Measurements from ENCODE around the gene FGF5. TPM values are rescaled to one million over a fixed set of nuclear protein-coding genes. Genes with fewer than 3 reads are reported as not detected.

Gene FGF5
- total RNA-seq, 4 donors from 2014 or later: not detected

GRCh38 chr4:80340036-80340435 lies 73.6 kb downstream of the FGF5 start:
- no peak for TF ChIP-seq CTCF (IDR thresholded peaks at IDR 0.05 in 4 of 5, conservative IDR thresholded peaks at IDR 0.05 in 1 of 5)
- no peak for TF ChIP-seq POLR2A (IDR thresholded peaks at IDR 0.05)
- Histone ChIP-seq H3K27me3 (no peaks in the 10 kb centered on the region), H3K27ac (no peak overlapping the region), H3K9me3 (peaks cover 0 to 4% (median 0%) of the 10 kb centered on the region in 3 donors), H3K4me1 (peaks cover 0 to 4% of the 10 kb centered on the region in 2 donors), H3K36me3 (no peaks in the 10 kb centered on the region), H3K4me3 (no peak overlapping the region)
- intact Hi-C loops (cut with DNase I; ENCODE audit: low total_unique reads): no loop called here
- DNase-seq: no peak
- ATAC-seq: no peak
- in situ Hi-C loops (cut with MboI; ENCODE audit: low sequenced_read_pairs in 4 of 4): no loop called here

Other genes with a start within 250 kb of the FGF5 start
- gene ANTXR2, start 193.4 kb upstream of the FGF5 start, total RNA-seq: 10 to 100 TPM; 14.5 to 41.0 (median 23.1) TPM
- 1 to 10 TPM in 2 of 4 donors, under 1 TPM in 2; 0.24 to 2.7 (median 1.4) TPM for gene PRDM8, start 69.2 kb upstream of the FGF5 start, total RNA-seq
- gene CFAP299, start 69.1 kb downstream of the FGF5 start, total RNA-seq: not detected

Measured in gastrocnemius medialis (tissue), 4 donors.